NCI-H2081 (cell line): Measurements from ENCODE around the gene CD248.
"Not testable (repeated sequence)": the region's sequence is repeated elsewhere in the genome, so short reads cannot be mapped to it uniquely, and the experiment has no call there.

Source experiments
- DNase-seq, 2 experiments: peaks; one replicate each; lab custom pipeline; 2025; lab: John Stamatoyannopoulos, UW

The CD248 gene

DNA sequence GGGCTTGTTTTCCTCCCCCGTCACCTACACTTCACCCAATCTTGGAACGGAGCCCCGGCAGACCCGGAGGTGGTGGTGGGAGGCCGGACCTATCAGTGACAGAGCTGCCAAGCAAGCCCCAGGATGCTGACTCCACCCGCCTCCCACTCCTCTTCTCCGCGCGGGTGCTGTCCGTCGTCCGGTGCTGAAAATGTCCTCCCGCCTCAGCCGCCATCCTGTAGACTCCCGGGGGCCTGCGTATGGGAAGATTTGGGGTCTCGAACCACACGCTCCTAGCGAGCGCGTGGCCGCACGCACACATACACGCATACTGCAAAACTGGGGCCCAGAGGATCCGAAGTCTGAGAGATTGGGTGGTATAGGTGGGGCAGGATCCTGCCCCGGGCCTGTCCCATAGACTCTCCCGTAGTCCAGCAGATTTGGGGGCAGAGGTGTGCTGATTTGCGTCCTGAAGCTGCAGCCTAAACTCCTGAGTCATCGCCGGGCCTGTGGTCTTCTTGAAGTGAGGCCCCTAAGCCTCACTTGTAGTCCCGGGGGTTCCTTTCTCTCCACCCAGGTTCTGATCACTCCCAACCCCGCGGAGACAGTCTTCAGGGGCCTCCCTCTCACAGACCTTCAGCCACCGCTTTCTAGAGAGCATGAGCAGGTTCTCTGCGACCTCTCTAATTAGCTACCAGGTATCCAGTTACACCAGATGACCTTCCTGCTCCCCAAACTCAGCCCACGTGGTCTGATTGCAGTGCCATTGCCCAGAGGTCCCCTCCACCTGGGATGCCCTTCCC is 27.1 kb downstream of the CD248 start:
- DNase-seq = no peak

DNA sequence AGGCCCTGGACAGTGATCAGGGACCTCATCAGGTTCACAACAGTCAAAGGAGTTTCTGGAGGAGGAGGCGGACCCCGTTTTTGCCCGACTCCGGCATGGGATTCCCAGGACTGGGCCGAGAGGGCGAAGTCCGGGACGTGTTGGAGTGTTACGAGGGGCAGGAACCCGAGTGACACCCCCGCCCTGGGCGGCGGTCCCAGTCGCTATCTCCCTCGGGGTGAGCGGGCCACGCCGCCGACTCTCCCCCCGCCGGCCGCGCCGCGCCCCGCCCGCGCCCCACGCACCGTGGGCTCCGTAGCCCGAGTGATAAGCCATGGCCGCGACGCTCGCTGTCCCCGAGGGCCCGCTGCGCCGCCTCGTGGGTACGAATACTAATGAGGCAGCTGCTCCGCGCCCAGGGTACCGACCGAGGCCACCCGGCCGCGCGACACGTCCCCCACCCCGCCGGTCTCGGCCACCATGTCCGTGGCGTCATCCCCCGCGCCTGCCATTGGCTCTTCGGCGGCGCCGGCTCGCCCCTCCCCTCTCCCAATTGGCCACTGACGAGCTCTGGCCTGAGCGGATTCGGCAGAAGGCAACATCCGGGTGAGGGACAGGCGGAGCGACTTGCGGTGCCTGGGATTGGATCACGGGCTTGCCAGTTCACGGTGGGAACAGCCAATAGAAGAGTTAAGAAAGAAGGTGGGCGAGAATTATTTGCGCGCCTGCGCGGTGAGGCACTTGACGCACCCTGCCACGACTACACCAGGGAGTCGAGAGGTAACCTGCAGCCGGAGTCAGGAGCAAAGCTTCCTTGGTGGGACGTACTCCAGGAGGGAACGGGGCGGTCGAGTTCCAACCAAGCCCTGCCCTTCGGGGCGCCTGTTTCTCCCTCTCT is 27.9 kb downstream of the CD248 start, which contains the start of gene YIF1A:
Gene YIF1A, minus strand, starts transcription at position 473 of the 877 bp plus-strand sequence. Its CDS starts 158 bp downstream, at position 315.
- peak; percentile 98 to 99 for DNase-seq

GRCh38 chr11:66287889-66288670 is 28.8 kb downstream of the CD248 start:
- DNase-seq = no peak

DNA sequence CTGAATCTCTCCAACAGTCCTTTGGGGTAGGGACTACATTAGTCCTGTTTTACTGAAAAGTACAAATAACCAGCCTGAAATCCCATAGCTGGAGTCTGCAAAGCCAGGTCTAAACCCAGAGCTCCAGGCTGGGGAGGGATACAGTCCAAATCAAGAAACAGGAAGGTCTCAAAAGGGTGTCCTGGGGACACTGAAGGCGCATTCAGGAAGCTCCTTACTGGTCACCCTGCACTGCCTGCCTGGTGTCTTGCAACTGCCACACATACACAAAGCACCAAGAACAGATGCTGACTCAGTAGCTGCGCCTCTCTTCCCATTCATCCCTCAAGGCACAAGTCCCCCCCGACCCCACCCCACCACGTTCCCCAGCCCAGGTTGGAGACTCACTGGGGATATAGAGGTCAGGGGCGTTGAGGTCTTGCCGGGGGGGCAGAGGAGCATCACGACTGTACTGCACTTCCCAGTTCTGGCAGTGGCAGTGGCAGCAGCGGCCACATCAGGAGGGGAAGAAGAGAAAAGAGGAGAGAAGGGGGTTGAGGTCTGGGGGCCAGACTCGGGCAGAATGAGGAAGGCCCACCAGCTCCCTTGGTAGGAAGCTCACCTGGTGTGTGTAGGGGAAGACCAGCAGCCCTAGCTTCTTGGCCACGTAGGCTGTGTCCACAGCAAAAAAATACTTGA is 29.5 kb downstream of the CD248 start:
- DNase-seq = no peak

DNA sequence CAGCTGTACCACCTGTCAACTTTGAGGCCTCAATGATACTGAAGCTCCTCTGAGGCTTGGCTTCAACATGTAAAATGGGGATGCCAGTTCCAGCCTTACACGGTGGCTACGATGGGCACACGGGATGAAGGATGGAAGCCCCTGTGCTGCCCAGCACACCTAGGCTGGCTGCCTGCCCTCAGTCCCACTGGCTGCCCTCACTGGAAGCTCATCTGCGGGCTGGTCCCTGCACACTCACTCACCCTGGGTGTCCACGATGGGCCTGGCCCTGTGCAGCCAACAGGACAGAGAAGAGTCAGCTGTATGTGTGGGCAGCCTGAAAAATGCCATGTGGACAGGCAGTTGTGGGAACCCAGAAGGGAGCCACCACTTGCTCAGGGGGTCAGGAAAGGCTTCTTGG is 30.1 kb downstream of the CD248 start:
- DNase-seq = no peak

- DNase-seq = no peak
Measured at GRCh38 chr11:66285250-66285947, 31.4 kb downstream of the CD248 start.

DNA sequence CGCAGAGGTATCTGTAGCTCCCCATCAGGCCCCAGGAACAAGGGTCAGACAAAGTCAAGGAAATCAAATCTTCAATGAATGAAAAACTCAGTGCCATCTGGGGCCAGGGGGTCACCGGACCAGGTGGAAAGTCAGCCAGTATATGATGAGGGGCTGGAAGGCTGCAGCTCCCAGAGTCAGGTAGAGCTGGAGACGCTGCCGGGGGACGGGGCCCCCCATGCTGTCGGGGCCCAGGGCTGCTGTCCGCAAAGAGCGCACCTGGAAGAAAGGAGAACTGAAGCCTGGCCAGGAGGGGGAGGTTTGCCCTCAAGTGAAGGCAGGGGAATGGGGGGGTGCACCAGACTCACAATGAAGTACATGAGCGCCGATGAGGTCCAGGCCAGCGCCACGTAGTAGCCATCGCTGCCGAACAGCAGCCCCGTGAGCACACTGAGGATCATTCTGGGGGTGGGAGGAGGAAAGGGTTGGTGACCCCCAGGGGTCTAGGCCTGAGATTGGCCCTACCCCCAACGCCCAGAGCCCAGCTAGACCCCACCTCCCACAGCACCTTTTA is 32.2 kb downstream of the CD248 start:
- DNase-seq = no peak

DNA sequence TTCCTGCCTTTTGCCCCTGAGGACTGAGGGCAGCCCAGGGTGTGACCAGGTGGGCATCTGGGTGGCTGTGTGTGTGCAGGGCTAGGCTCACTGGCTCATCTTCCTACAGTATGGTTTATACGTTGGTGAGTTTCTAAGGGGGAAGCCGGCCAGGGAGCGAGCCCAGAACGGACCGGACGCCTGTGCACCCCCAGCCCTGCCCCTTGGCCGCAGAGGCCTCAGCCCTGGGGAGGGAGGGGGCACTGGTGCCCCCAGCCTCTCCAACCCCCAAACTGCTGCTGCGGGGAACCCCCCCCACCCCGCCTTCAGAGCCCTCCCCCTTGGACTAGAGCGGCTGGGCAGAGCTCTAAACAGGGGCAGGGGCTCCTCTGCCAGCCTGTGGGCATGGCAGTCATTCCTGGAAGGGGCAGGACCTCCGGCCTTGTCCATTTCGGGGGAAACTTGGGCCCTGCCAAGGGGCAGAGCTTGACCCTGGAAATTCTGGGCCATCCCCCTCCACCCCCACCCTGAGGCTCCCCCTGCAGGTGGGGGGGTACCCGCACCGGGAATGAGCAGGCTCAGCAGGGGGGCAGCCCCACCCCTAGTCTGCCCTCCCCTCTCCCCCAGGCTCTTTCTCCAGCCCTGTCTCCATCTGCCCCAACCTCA is 33.3 kb downstream of the CD248 start:
- DNase-seq = no peak

- DNase-seq = peak; percentile 97 to 98
Measured at GRCh38 chr11:66282468-66283455, 34.1 kb downstream of the CD248 start.

DNA sequence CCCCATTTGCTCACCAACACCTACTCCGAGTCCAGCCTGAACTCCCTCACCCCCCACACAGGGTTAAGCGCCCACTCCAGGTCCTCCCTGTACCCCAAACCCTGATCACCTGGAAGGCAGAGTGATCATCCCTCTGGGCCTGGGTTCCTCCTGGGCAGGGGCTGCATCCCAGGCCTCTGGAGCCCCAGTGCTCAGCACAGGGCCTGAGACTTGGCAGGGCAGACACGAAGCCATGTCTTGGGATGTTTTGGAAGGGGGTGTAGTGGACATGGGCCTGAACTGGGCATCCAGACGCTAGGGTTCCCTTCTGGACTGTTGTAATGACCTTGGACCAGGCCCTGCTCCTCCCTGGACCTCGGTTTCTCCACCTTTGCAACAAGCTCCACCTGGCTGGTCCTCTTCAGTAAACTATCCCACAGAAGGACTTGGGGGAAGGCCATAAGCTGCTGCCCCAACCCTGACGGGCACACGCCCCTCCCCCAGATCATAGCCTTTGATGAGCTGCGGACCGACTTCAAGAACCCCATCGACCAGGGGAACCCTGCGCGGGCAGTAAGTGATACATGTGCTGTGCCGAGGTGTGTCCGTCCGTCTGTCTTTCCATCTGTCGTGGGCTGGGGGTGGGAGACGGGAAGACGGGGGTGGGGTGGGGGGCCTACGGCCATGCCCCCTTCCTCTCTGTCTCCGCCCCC is 34.9 kb downstream of the CD248 start:
- no peak for DNase-seq

DNA sequence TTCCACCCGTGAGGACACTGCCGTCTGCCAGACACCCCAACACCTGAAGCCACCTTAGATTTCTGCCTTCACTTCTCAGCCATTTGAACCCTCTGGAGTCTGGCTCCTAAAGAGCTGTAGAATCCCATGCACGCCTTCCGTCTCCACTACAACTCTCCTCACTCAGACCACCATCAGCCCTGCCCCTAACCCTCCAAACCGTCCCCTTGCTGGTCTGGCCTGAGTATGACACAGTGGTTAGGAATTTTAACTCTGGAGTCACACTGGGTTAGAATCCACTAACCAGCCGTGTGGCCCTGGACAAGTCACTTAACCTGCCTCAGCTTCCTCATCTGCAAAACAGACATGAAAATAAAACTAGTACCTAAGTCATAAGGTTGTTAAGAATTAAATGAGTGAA is 35.8 kb downstream of the CD248 start:
- DNase-seq = no peak

DNA sequence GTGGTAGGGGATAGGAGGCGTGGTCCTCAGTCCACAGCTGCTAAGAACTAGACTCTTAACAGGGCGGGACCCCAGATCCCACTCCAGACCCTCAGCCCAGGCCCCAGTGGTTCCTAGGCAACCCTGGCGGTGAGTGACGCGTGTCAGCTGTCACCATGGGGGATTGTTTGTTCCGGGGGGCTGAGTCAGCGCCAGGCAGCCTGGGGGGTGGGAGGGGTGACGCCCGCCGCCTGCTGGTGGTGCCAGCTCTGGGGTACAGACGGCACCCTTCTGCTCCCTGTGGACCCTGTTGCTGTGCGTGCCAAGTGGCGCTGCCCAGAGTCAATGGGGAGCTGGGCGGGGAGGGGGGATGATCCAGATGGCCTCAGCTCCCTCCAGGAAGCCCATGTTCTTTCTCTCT is 36.4 kb downstream of the CD248 start:
- no peak for DNase-seq

GRCh38 chr11:66279092-66279734 is 37.6 kb downstream of the CD248 start:
- no peak for DNase-seq

DNA sequence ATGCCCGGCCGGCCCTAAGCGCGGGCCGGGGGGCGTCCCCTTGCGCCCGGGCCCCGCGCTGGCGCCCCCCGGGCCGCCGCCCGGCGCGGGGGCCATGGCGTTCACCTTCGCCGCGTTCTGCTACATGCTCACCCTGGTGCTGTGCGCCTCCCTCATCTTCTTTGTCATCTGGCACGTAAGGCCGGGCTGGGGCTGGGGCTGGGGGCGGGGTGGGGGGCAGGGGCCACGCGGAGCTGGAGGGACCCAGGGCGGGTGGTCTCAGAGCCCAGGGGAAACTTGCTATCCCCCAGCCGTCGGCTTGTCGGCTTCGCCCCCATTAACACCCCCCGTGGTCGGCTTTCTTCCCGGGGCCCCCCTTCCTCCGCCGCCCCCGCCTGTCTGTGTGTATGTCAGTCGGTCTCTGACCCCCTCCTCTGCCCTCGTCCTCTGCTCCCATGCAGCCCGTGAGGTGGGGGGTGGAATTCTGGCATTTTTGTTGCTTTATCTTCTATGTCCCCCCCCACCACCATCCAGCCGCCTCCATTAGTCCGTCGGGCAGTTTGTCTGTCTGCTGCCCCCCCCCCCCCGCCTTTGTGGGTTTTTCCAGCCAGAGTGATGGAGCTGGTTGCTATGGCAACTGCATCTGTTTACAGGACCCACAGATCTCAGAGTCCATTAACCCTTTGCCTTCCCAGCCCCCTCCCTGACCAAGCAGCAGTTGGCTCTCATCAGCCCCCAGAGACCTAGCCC is 38.3 kb downstream of the CD248 start:
- DNase-seq = no peak

DNA sequence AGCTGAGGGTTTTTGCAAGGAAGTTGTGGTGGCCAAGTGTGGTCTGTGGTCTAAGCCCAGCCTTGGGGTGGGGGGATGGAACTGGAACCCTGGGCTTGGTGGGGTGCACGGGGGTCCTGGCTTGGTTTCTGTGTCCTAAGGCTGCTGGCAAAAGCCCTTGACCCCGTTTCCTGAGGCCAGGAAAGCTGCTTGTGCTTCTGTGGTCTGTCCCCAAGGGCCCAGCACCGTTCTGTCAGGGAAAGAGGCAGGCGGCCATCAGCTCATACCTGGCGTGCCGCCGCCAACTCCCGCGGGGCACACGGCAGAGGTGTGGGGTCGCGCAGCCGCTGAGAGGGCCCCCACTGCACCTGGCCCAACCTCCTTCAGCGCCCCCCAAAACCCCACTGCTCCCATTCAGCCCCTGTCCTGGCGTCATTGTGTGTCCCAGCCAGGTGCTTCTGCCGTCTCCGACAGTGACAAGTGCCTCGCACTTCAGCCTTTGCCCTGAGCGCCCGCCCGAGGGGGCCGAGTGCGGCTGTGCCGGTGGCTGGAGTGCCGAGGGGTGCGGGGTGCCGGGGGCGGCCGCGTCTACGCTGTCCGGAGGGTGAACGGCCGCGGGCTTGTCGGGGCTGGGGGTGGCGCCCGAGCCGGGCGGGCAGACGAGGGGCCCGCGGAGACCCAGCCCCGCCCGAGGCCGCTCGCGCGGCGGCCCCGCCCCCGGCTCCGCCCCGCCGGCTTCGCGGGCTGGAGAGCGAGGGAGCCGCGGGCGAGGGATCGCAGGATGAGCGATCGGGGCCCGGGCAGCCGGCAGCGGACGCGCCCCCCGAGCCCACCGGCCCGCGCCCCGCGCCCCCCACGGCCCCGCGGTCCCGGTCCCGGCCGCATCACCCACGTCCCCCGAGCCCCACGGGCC is 39.1 kb downstream of the CD248 start, which contains the start of gene CNIH2:
Gene CNIH2, plus strand, starts transcription at position 705 of the 892 bp plus-strand sequence. CDS start 282 bp downstream, outside the sequence.
- DNase-seq = peak; percentile 28 to 47

GRCh38 chr11:66277064-66277463 is 39.8 kb downstream of the CD248 start:
- DNase-seq = not testable (repeated sequence)
